GM18867 (cell line): ENCODE results near the gene SGTA.

Experiments used
- ATAC-seq: cut with Tn5 transposase; IDR thresholded peaks from one replicate; pipeline ENCODE4 v1.9.1; 2021; ENCODE audit warnings: mild to moderate bottlenecking, moderate library complexity; ENCODE audit not compliant: unreplicated experiment

SGTA gene

GRCh38 chr19:2731181-2731995, 51.7 kb downstream of the SGTA start:
- no peak for ATAC-seq

- no peak for ATAC-seq
Measured at GRCh38 chr19:2729943-2730818, 52.9 kb downstream of the SGTA start.

GRCh38 chr19:2728783-2729387, 54.2 kb downstream of the SGTA start:
- ATAC-seq = no peak

GRCh38 chr19:2727640-2727944, 55.5 kb downstream of the SGTA start:
- no peak for ATAC-seq

GRCh38 chr19:2726904-2727639, 56.0 kb downstream of the SGTA start:
- no peak for ATAC-seq

GRCh38 chr19:2726160-2726855, 56.8 kb downstream of the SGTA start:
- no peak for ATAC-seq

GRCh38 chr19:2724148-2724557, 58.9 kb downstream of the SGTA start:
- no peak for ATAC-seq

GRCh38 chr19:2723747-2724146, 59.3 kb downstream of the SGTA start:
- ATAC-seq = no peak

GRCh38 chr19:2723345-2723715, 59.7 kb downstream of the SGTA start:
- no peak for ATAC-seq

- ATAC-seq = no peak
Measured at GRCh38 chr19:2722541-2723344, 60.3 kb downstream of the SGTA start.

GRCh38 chr19:2721570-2722540, 61.2 kb downstream of the SGTA start:
- no peak for ATAC-seq

GRCh38 chr19:2720777-2721569, 62.1 kb downstream of the SGTA start, which contains the start of gene DIRAS1:
Gene DIRAS1, minus strand, starts transcription at chr19:2721372. Its CDS starts 3,566 bp downstream, at chr19:2717806.
- no peak for ATAC-seq

- no peak for ATAC-seq
Measured at GRCh38 chr19:2719920-2720776, 62.9 kb downstream of the SGTA start.

GRCh38 chr19:2719232-2719735, 63.8 kb downstream of the SGTA start:
- no peak for ATAC-seq

GRCh38 chr19:2717638-2718541, 65.2 kb downstream of the SGTA start:
- ATAC-seq = no peak
